Neural cell (in vitro differentiated cells): ENCODE measurements around the gene ZC3HAV1. TPM values are rescaled to one million over a fixed set of nuclear protein-coding genes. Genes with fewer than 3 reads are reported as not detected.
"Not testable (repeated sequence)": the region's sequence is repeated elsewhere in the genome, so short reads cannot be mapped to it uniquely, and the experiment has no call there.

Experiments
- H2AFZ ChIP-seq: fragments of 200-600, 300-800 bp; sonication (generic), shearing (Covaris generic); 2 replicates; pipeline ENCODE4 v1.6.0; 2014; ENCODE audit warnings: low read depth, mild to moderate bottlenecking, antibody characterized with exemption, low read length, moderate library complexity
- H3F3A ChIP-seq: fragments of 200-600 bp; shearing (Covaris generic); 2 replicates; pipeline ENCODE4 v1.6.1; 2016; ENCODE audit warnings: mild to moderate bottlenecking, moderate library complexity, mixed read lengths, antibody characterized with exemption, low read length; ENCODE audit not compliant: insufficient read depth, poor library complexity, severe bottlenecking
- H3K27ac ChIP-seq: fragments of 200-600, 300-800 bp; sonication (generic), shearing (Covaris generic); 2 replicates; pipeline ENCODE4 v1.5.1; 2014; ENCODE audit warnings: mild to moderate bottlenecking, low read length, moderate library complexity
- H3K27me3 ChIP-seq: fragments of 300-800, 200-600 bp; sonication (generic), shearing (Covaris generic); 2 replicates; pipeline ENCODE4 v1.6.0; 2014; ENCODE audit warnings: mild to moderate bottlenecking, low read depth, low read length, moderate library complexity; ENCODE audit not compliant: insufficient read depth
- H3K36me3 ChIP-seq: fragments of 300-800, 200-600 bp; sonication (generic), shearing (Covaris generic); 2 replicates; pipeline ENCODE4 v1.5.1; 2014; ENCODE audit warnings: mild to moderate bottlenecking, antibody characterized with exemption, low read length, moderate library complexity; ENCODE audit not compliant: insufficient read depth
- H3K4me2 ChIP-seq: fragments of 300-800, 200-600 bp; sonication (generic), shearing (Covaris generic); 2 replicates; pipeline ENCODE4 v1.6.0; 2014; ENCODE audit warnings: mild to moderate bottlenecking, low read length
- H3K4me3 ChIP-seq: fragments of 300-800, 200-600 bp; sonication (generic), shearing (Covaris generic); 2 replicates; pipeline ENCODE4 v1.5.1; 2014; ENCODE audit warnings: mild to moderate bottlenecking, low read length, moderate library complexity
- H3K79me2 ChIP-seq: fragments of 200-600 bp; shearing (Covaris generic); replicated peaks from 2 replicates; pipeline ENCODE4 v1.6.0; 2014; ENCODE audit warnings: mild to moderate bottlenecking, low read length, moderate library complexity; ENCODE audit not compliant: insufficient read depth
- H3K9ac ChIP-seq: fragments of 300-800, 200-600 bp; sonication (generic), shearing (Covaris generic); 2 replicates; pipeline ENCODE4 v1.6.1; 2016; ENCODE audit warnings: mild to moderate bottlenecking, low read length, mixed read lengths
- H3K9me2 ChIP-seq: fragments of 200-600 bp; shearing (Covaris generic); 2 replicates; pipeline ENCODE4 v1.6.1; 2016; ENCODE audit warnings: mild to moderate bottlenecking, low read length, mixed read lengths; ENCODE audit not compliant: insufficient read depth
- H3K9me3 ChIP-seq: fragments of 200-600, 300-800 bp; sonication (generic), shearing (Covaris generic); 2 replicates; pipeline ENCODE4 v1.6.1; 2016; ENCODE audit warnings: mild to moderate bottlenecking, mixed run types, low read length, moderate library complexity, mixed read lengths
- H4K20me1 ChIP-seq: fragments of 200-600 bp; shearing (Covaris generic); 2 replicates; pipeline ENCODE4 v1.6.1; 2016; ENCODE audit warnings: mild to moderate bottlenecking, mixed run types; ENCODE audit not compliant: insufficient read depth
- CTCF ChIP-seq: fragments of 450-650 bp; IDR thresholded peaks from 2 replicates; pipeline ENCODE4 v1.5.1; 2014; ENCODE audit warnings: antibody characterized with exemption, mild to moderate bottlenecking, moderate library complexity; ENCODE audit not compliant: poor library complexity, severe bottlenecking
- EP300 ChIP-seq: fragments of 450-650 bp; conservative IDR thresholded peaks from 2 replicates; pipeline ENCODE4 v1.6.1; 2014; ENCODE audit warnings: antibody characterized with exemption, mild to moderate bottlenecking, moderate library complexity; ENCODE audit not compliant: poor library complexity, severe bottlenecking
- EZH2 ChIP-seq: fragments of 200-600, 300-800 bp; shearing (Covaris generic), sonication (generic); IDR thresholded peaks from 2 replicates; pipeline ENCODE4 v1.6.1; 2014; ENCODE audit warnings: antibody characterized with exemption, low read length, borderline replicate concordance, mild to moderate bottlenecking; ENCODE audit not compliant: insufficient read depth, poor library complexity, severe bottlenecking
- MXI1 ChIP-seq: fragments of 450-650 bp; conservative IDR thresholded peaks from 2 replicates; pipeline ENCODE4 v1.6.1; 2014; ENCODE audit warnings: antibody characterized with exemption, mild to moderate bottlenecking; ENCODE audit not compliant: poor library complexity, severe bottlenecking
- POLR2AphosphoS5 ChIP-seq: IDR thresholded peaks from 2 replicates; pipeline ENCODE4 v1.6.1; 2012
- RAD21 ChIP-seq: fragments of 450-650 bp; conservative IDR thresholded peaks from 2 replicates; pipeline ENCODE4 v1.6.1; 2014; ENCODE audit warnings: antibody characterized with exemption, mild to moderate bottlenecking, moderate library complexity
- SMC3 ChIP-seq: fragments of 450-650 bp; conservative IDR thresholded peaks from 2 replicates; pipeline ENCODE4 v1.6.1; 2014; ENCODE audit warnings: antibody characterized with exemption, mild to moderate bottlenecking, moderate library complexity; ENCODE audit not compliant: poor library complexity
- TAF1 ChIP-seq: IDR thresholded peaks from 2 replicates; pipeline ENCODE4 v1.6.1; 2012; ENCODE audit warnings: low read depth
- polyA plus RNA-seq: library from polyadenylated mRNA; depleted of rRNA; stranded (reverse); fragments of >200 nt; gene quantifications from 2 replicates; pipeline ENCODE4 v1.2.3, GENCODE V29; 2014
- TF ChIP-seq, protein P1 (sequence below): IDR thresholded peaks from 2 replicates; pipeline ENCODE4 v1.6.1; 2012; ENCODE audit warnings: borderline replicate concordance

ZC3HAV1 gene
- polyA plus RNA-seq, 1 donor from 2014 or later, result 0.16 TPM

DNA sequence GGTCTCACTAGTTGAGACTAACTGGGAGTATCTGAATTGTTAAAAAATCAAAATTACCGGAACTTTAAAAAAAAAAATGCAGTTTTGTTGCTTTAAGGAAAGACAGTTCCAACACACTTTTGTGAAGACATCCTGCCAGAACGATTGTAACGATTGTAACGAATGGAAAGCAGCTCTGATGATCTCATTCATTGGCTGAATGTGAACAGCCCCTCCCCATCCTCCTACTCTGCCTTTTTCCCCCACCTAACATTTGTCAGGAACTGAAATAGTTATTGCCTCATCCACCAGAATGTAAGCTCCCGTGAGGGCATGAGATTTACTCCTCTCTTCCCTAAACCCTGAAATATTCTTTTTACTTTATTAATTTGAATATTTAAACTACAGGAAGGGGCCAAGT, 50.6 kb downstream of the ZC3HAV1 start:
- Histone ChIP-seq H3F3A (no peaks in the 10 kb centered on the region), H3K27ac (no peak overlapping the region), H3K9me2 (no peaks in the 10 kb centered on the region), H3K4me2 (no peak overlapping the region), H3K9me3 (no peaks in the 10 kb centered on the region), H3K9ac (no peak overlapping the region), H3K27me3 (no peaks in the 10 kb centered on the region), H3K79me2 (no peaks in the 10 kb centered on the region), H3K4me3 (no peak overlapping the region), H2AFZ (no peak overlapping the region), H3K36me3 (no peaks in the 10 kb centered on the region), H4K20me1 (no peaks in the 10 kb centered on the region)
- no peak for TF ChIP-seq SMC3
- TF ChIP-seq, protein P1, sequence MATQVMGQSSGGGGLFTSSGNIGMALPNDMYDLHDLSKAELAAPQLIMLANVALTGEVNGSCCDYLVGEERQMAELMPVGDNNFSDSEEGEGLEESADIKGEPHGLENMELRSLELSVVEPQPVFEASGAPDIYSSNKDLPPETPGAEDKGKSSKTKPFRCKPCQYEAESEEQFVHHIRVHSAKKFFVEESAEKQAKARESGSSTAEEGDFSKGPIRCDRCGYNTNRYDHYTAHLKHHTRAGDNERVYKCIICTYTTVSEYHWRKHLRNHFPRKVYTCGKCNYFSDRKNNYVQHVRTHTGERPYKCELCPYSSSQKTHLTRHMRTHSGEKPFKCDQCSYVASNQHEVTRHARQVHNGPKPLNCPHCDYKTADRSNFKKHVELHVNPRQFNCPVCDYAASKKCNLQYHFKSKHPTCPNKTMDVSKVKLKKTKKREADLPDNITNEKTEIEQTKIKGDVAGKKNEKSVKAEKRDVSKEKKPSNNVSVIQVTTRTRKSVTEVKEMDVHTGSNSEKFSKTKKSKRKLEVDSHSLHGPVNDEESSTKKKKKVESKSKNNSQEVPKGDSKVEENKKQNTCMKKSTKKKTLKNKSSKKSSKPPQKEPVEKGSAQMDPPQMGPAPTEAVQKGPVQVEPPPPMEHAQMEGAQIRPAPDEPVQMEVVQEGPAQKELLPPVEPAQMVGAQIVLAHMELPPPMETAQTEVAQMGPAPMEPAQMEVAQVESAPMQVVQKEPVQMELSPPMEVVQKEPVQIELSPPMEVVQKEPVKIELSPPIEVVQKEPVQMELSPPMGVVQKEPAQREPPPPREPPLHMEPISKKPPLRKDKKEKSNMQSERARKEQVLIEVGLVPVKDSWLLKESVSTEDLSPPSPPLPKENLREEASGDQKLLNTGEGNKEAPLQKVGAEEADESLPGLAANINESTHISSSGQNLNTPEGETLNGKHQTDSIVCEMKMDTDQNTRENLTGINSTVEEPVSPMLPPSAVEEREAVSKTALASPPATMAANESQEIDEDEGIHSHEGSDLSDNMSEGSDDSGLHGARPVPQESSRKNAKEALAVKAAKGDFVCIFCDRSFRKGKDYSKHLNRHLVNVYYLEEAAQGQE, result no peak
- TF ChIP-seq TAF1, result no peak
- no peak for TF ChIP-seq MXI1
- no peak for TF ChIP-seq EP300
- TF ChIP-seq RAD21, result no peak
- TF ChIP-seq CTCF, result no peak
- no peak for TF ChIP-seq POLR2AphosphoS5
- no peak for TF ChIP-seq EZH2

DNA sequence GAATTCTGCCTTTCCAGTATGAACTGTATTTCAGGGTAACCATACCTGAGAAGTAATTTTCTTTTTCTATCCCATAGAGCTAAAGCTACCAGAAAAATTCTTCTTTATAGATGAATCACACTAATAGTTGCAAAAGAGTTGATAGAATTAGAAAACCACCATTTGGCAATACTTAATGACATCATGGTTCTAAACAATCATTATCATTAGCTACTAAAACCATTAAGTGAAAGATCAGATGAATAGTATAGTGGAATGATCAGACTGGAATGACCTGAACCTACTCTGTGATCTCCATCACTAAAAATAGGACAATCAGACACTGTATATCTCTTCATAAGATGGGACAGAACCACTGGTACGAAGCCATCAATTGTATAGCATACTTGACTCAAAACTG, 53.8 kb downstream of the ZC3HAV1 start:
- Histone ChIP-seq H3K9ac (no peak overlapping the region), H3K27me3 (no peaks in the 10 kb centered on the region), H3K9me2 (no peaks in the 10 kb centered on the region), H3K9me3 (no peaks in the 10 kb centered on the region), H3K4me2 (no peak overlapping the region), H3K4me3 (no peak overlapping the region), H3K36me3 (no peaks in the 10 kb centered on the region), H3K27ac (no peak overlapping the region), H3K79me2 (no peaks in the 10 kb centered on the region), H3F3A (no peaks in the 10 kb centered on the region), H2AFZ (no peak overlapping the region), H4K20me1 (no peaks in the 10 kb centered on the region)
- no peak for TF ChIP-seq MXI1
- TF ChIP-seq RAD21, result no peak
- TF ChIP-seq EZH2, result no peak
- TF ChIP-seq EP300, result no peak
- TF ChIP-seq, protein P1, result no peak
- TF ChIP-seq TAF1, result no peak
- no peak for TF ChIP-seq POLR2AphosphoS5
- TF ChIP-seq SMC3, result no peak
- no peak for TF ChIP-seq CTCF

DNA sequence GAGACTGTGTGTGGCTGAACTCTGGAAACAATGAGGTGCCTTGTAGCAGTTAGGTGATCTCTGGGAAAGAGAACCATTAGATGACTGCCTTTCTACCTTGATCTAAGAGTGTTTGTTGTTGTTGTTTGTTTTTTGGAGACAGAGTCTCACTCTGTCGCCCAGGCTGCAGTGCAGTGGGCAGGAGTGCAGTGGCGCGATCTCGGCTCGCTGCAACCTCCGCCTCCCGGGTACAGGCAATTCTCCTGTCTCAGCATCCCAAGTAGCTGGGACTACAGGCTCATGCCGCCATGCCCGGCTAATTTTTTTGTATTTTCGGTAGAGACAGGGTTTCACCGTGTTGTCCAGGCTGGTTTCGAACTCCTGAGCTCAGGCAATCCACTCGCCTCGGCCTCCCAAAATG, 54.9 kb downstream of the ZC3HAV1 start:
- H3K79me2 ChIP-seq, H3K36me3 ChIP-seq, H3F3A ChIP-seq, H2AFZ ChIP-seq, H3K9ac ChIP-seq, H4K20me1 ChIP-seq, H3K9me2 ChIP-seq, H3K4me3 ChIP-seq, H3K27me3 ChIP-seq, H3K9me3 ChIP-seq, H3K27ac ChIP-seq, H3K4me2 ChIP-seq: not testable (repeated sequence)
